Breast epithelium (tissue), 4 donors: ENCODE results near the gene ADGRL3. TPM values are rescaled to one million over a fixed set of nuclear protein-coding genes. Genes with fewer than 3 reads are reported as not detected.

ENCODE experiments used
- DNase-seq, 2 donors: peaks; one replicate each; pipeline ENCODE4 v3.0.0-alpha.2; 2019; ENCODE audit warnings: low spot score in 2 of 2
- H3K27ac ChIP-seq, 2 donors: fragments of 200-600 bp; sonication (generic) in 1 of 2; one replicate each; pipeline ENCODE4 v1.5.1; 2016 to 2019; ENCODE audit warnings: mild to moderate bottlenecking in 1 of 2
- H3K27me3 ChIP-seq, 2 donors: fragments of 200-600 bp; sonication (generic) in 1 of 2; one replicate each; pipeline versions ENCODE4 v1.5.1 to v1.6.0; 2017 to 2019; ENCODE audit warnings: control low read depth in 1 of 2, mild to moderate bottlenecking in 1 of 2
- H3K36me3 ChIP-seq: fragments of 200-600 bp; one replicate; pipeline ENCODE4 v1.5.1; 2019
- H3K4me1 ChIP-seq, 2 donors: fragments of 200-600 bp; sonication (generic); one replicate each; pipeline ENCODE4 v1.5.1; 2016 to 2019; ENCODE audit warnings: control low read depth in 1 of 2
- H3K4me3 ChIP-seq, 3 donors: fragments of 200-600 bp; sonication (generic); 1 replicate in 2 of 3; 2 replicates in 1 of 3; pipeline ENCODE4 v1.5.1; 2016 to 2019; ENCODE audit warnings: mild to moderate bottlenecking in 3 of 3, moderate library complexity in 2 of 3
- H3K9me3 ChIP-seq, 2 donors: fragments of 200-600 bp; sonication (generic) in 1 of 2; one replicate each; pipeline ENCODE4 v1.5.1; 2016 to 2019; ENCODE audit warnings: control low read depth in 1 of 2
- CTCF ChIP-seq, 3 donors: fragments of 450-650 bp; IDR thresholded peaks; one replicate each; pipeline ENCODE4 v1.5.1; 2016 to 2017; ENCODE audit warnings: antibody characterized with exemption in 3 of 3, mild to moderate bottlenecking in 3 of 3, moderate library complexity in 3 of 3
- POLR2A ChIP-seq: fragments of 450-650 bp; IDR thresholded peaks from one replicate; pipeline ENCODE4 v1.6.1; 2016; ENCODE audit warnings: antibody characterized with exemption, mild to moderate bottlenecking, moderate library complexity
- POLR2AphosphoS5 ChIP-seq, 3 donors: sonication (generic); formaldehyde crosslinking; IDR thresholded peaks; one replicate each; pipeline ENCODE4 v1.6.1; 2017; ENCODE audit warnings: antibody characterized with exemption in 3 of 3
- intact Hi-C: fragments of 100-400 bp; cut with DNase I; formaldehyde crosslinking; loops from one replicate; pipeline ENCODE4 v1.15.1; 2023; ENCODE audit warnings: low total_unique reads
- total RNA-seq, 3 donors: library from RNA; depleted of rRNA; stranded (reverse); fragments of >200 nt; gene quantifications; one replicate each; pipeline ENCODE4 v1.1.0, GENCODE V29; 2016

Gene ADGRL3
- total RNA-seq, 3 donors from 2014 or later: 4.2 to 8.2 (median 6.6) TPM

- intact Hi-C loops: loop anchor here (2.0 kb wide), 1 partner anchor 43 kb away; no protein-coding TSS in a partner anchor
- no peak for DNase-seq
- H3K9me3 ChIP-seq: no peaks in the 10 kb centered on the region
- no peaks in the 10 kb centered on the region for H3K27me3 ChIP-seq
- no peak overlapping the region for H3K27ac ChIP-seq
- no peaks in the 10 kb centered on the region for H3K4me1 ChIP-seq
- H3K4me3 ChIP-seq: no peak overlapping the region
- TF ChIP-seq POLR2AphosphoS5 (IDR thresholded peaks at IDR 0.05): no peak
- no peak for TF ChIP-seq CTCF (IDR thresholded peaks at IDR 0.05)
- no peak for TF ChIP-seq POLR2A
- H3K36me3 ChIP-seq: no peaks in the 10 kb centered on the region
Observed at GRCh38 chr4:61211781-61212180, 11.7 kb downstream of the ADGRL3 start.

- Histone ChIP-seq H3K9me3 (no peaks in the 10 kb centered on the region), H3K4me3 (no peak overlapping the region), H3K36me3 (no peaks in the 10 kb centered on the region), H3K27ac (no peak overlapping the region), H3K27me3 (no peaks in the 10 kb centered on the region), H3K4me1 (no peaks in the 10 kb centered on the region)
- no peak for TF ChIP-seq CTCF (IDR thresholded peaks at IDR 0.05)
- TF ChIP-seq POLR2AphosphoS5 (IDR thresholded peaks at IDR 0.05): no peak
- TF ChIP-seq POLR2A: no peak
- intact Hi-C loops: no loop called here
- no peak for DNase-seq
Observed at GRCh38 chr4:61212788-61213187, 12.7 kb downstream of the ADGRL3 start.

GRCh38 chr4:61214680-61215079, 14.6 kb downstream of the ADGRL3 start:
- no peak overlapping the region for H3K4me3 ChIP-seq
- no peaks in the 10 kb centered on the region for H3K36me3 ChIP-seq
- no peak for DNase-seq
- H3K27ac ChIP-seq: no peak overlapping the region
- TF ChIP-seq POLR2A: no peak
- H3K9me3 ChIP-seq: no peaks in the 10 kb centered on the region
- intact Hi-C loops: no loop called here
- H3K27me3 ChIP-seq: no peaks in the 10 kb centered on the region
- H3K4me1 ChIP-seq: no peaks in the 10 kb centered on the region

- intact Hi-C loops: no loop called here
Observed at GRCh38 chr4:61217222-61217621, 17.1 kb downstream of the ADGRL3 start.

GRCh38 chr4:61220556-61220955, 20.4 kb downstream of the ADGRL3 start:
- Histone ChIP-seq H3K4me3 (no peak overlapping the region), H3K27ac (no peak overlapping the region), H3K4me1 (no peaks in the 10 kb centered on the region), H3K27me3 (no peaks in the 10 kb centered on the region), H3K36me3 (no peaks in the 10 kb centered on the region), H3K9me3 (no peaks in the 10 kb centered on the region)
- TF ChIP-seq CTCF (IDR thresholded peaks at IDR 0.05) (no peak), POLR2A (no peak), POLR2AphosphoS5 (IDR thresholded peaks at IDR 0.05) (no peak)
- intact Hi-C loops: no loop called here
- DNase-seq: no peak

More at GRCh38 chr4:61217222-61217621, 17.1 kb downstream of the ADGRL3 start:
- no peak for DNase-seq
- TF ChIP-seq POLR2AphosphoS5 (IDR thresholded peaks at IDR 0.05): no peak
- TF ChIP-seq CTCF (IDR thresholded peaks at IDR 0.05): no peak
- TF ChIP-seq POLR2A: no peak
- H3K9me3 ChIP-seq: no peaks in the 10 kb centered on the region
- H3K4me3 ChIP-seq: no peak overlapping the region
- no peaks in the 10 kb centered on the region for H3K27me3 ChIP-seq
- no peak overlapping the region for H3K27ac ChIP-seq
- H3K4me1 ChIP-seq: no peaks in the 10 kb centered on the region
- H3K36me3 ChIP-seq: no peaks in the 10 kb centered on the region

GRCh38 chr4:61223385-61223784, 23.3 kb downstream of the ADGRL3 start:
- Histone ChIP-seq H3K27me3 (no peaks in the 10 kb centered on the region), H3K36me3 (no peaks in the 10 kb centered on the region), H3K4me1 (no peaks in the 10 kb centered on the region), H3K27ac (no peak overlapping the region), H3K4me3 (no peak overlapping the region), H3K9me3 (no peaks in the 10 kb centered on the region)
- intact Hi-C loops: no loop called here
- DNase-seq: no peak
- TF ChIP-seq POLR2AphosphoS5 (IDR thresholded peaks at IDR 0.05) (no peak), POLR2A (no peak), CTCF (IDR thresholded peaks at IDR 0.05) (no peak)
